ENCODE measurements around the gene HLTF. TPM values are rescaled to one million over a fixed set of nuclear protein-coding genes. Genes with fewer than 3 reads are reported as not detected.

Gene HLTF
- 24.6 TPM for polyA plus RNA-seq

DNA sequence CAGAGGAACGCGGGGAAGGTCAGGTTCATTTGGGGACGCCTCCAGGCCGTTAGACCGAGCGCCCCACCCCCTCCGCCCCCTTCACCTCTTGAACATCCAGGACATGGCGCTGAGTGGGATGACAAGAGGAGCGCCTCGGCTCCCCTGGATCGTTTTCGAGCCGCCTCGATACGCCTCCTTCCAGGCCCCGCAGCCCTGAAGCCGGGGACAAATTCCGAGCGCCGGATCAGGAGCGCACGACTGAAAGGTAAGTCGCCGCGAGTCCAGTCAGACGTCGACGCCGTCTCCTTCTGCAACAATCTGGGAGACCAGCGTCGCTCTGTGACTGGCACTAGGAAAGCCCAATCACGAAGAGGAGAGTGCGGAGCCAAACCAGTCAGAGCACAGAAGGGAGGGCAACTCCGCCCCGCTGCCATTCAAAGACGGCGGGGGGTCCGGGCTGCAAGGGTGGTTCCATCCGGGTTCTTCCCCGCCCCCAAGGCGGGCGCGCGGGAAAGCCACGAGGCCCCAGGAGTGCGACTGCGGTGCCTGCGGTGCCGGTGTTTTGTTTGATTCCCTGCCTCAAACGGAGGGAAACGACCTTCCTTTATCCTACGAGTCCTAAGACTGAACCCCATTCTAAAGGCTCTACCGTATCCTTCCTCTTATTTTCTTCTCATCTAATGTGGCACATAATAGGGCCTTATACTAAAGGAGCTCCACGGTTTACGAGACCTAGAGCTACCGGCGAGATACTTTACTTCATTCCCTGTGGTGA is at the start of gene HLTF:
TSS of gene HLTF (minus strand) at position 302 of the 757 bp plus-strand sequence. CDS start at position 105, 197 bp downstream.
- Mint-ChIP-seq H3K9me3 (no peaks in the 10 kb centered on the region), H3K27me3 (no peaks in the 10 kb centered on the region), H3K4me1 (peaks cover 22 to 35% (median 25%) of the 10 kb centered on the region in 3 donors), H3K27ac (peak within 1 kb of the TSS; percentile 84 to 92 (median 84)), H3K36me3 (no peaks in the 10 kb centered on the region), H3K4me3 (peak within 1 kb of the TSS; percentile 97 to 100 (median 98))

DNA sequence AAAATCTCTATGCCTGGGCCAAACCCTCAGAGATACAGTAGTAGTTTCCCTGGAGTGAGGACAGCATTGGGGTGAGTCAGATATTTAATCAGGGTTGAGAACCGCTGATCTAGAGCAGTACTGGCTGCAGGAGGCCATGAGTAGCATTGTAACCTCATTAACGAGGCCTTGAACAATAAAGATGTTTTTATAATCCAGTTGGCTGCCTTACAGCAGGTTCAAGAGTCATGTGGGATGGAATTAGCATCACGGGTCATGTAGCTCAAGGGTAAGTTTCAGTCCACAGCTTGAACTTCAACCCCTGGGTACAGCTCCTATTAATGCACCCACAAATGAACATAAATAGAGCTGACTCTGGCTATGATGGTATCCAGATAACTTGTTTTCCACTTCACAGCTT is 48.2 kb upstream of the HLTF start:
- Mint-ChIP-seq H3K27me3 (no peaks in the 10 kb centered on the region), H3K27ac (peak overlapping the region in 1 of 3 donors; percentile 36), H3K4me1 (peaks cover 38 to 59% (median 51%) of the 10 kb centered on the region in 3 donors)

DNA sequence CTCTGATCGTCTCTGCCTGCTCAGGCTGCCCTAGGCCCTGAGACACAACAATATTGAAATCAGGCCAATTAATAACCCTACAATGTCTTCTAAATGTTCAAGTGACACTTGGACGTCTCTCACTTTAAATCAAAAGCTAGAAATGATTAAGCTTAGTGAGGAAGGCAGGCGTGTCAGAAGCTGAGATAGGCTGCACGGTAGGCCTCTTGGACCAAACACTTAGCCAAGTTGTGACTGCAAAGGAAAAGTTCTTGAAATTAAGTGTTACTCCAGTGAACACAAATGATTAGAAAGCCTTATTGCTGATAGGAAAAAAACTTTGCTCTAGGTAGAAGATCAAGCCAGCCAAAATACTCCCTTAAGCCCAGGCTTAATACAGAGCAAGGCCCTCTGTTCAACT is 45.3 kb upstream of the HLTF start:
- H3K4me3 Mint-ChIP-seq: peak overlapping the region; percentile 97 to 99 (median 97)

More for the DNA sequence above, 48.2 kb upstream of the HLTF start:
- Mint-ChIP-seq H3K9me3 (no peaks in the 10 kb centered on the region), H3K36me3 (no peaks in the 10 kb centered on the region), H3K4me3 (peak overlapping the region in 1 of 4 donors; percentile 47)

GRCh38 chr3:149129326-149130205 is 43.2 kb upstream of the HLTF start, which contains the start of gene HPS3:
Gene HPS3 (plus strand): TSS chr3:149129638. CDS start chr3:149129724, 86 bp downstream.
- no peaks in the 10 kb centered on the region for H3K9me3 Mint-ChIP-seq
- no peaks in the 10 kb centered on the region for H3K36me3 Mint-ChIP-seq
- peak within 1 kb of the TSS; percentile 97 to 99 (median 97) for H3K4me3 Mint-ChIP-seq
- peak within 1 kb of the TSS; percentile 92 to 99 (median 97) for H3K27ac Mint-ChIP-seq
- no peaks in the 10 kb centered on the region for H3K27me3 Mint-ChIP-seq
- H3K4me1 Mint-ChIP-seq: peaks cover 27 to 44% (median 42%) of the 10 kb centered on the region in 3 donors

More for the DNA sequence above, 45.3 kb upstream of the HLTF start:
- Mint-ChIP-seq H3K36me3 (no peaks in the 10 kb centered on the region), H3K27me3 (no peaks in the 10 kb centered on the region), H3K27ac (peak overlapping the region; percentile 21 to 92 (median 21)), H3K9me3 (no peaks in the 10 kb centered on the region), H3K4me1 (peaks cover 34 to 55% (median 49%) of the 10 kb centered on the region in 3 donors)

GRCh38 chr3:149128821-149129220 is 42.5 kb upstream of the HLTF start:
- H3K27ac Mint-ChIP-seq: peak overlapping the region; percentile 92 to 99 (median 97)
- no peaks in the 10 kb centered on the region for H3K27me3 Mint-ChIP-seq
- no peaks in the 10 kb centered on the region for H3K36me3 Mint-ChIP-seq
- no peaks in the 10 kb centered on the region for H3K9me3 Mint-ChIP-seq
- H3K4me1 Mint-ChIP-seq: peaks cover 27 to 42% (median 41%) of the 10 kb centered on the region in 3 donors
- H3K4me3 Mint-ChIP-seq: peak overlapping the region; percentile 97 to 99 (median 97)

DNA sequence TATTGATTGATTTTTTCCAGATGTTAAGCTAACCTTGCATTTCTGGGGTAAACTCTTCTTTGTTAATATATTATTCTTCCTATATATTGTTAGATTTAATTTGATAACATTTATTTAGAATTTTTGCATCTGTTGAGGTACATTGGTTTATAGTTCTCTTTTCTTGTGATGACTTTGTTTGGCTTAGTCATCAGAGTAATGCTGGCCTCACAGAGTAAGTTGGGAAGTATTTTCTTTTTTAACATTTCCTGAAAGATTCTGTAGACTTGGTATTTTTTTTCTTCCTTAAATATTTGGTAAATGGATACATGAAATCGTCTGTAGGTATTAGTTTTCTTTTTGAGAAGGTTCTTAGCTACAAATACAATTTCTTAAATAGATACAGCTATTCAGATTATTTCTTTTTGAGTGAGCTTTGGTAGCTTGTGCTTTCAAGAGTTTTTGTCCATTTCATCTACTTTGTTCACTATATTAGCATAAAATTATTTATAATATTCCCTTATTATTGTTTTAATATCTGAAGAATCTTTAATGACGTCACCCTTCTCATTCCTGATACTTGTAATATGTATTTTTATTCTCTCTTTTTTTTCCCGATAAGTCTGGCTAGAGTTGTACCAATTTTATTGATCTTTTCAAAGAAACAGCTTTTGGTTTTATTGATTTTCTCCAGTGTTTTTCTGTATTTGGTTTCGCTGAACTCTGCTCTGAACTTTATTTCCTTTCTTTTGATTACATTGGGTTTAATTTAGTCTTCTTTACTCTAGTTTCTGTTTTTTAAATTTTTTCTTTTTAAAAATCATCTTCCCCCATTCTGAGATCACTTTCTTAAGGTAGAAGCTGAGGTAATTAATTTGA is 36.6 kb upstream of the HLTF start:
- no peaks in the 10 kb centered on the region for H3K9me3 Mint-ChIP-seq
- H3K4me1 Mint-ChIP-seq: peaks cover 5 to 6% (median 5%) of the 10 kb centered on the region in 3 donors
- no peaks in the 10 kb centered on the region for H3K27me3 Mint-ChIP-seq
- H3K27ac Mint-ChIP-seq: no peak overlapping the region
- no peak overlapping the region for H3K4me3 Mint-ChIP-seq
- H3K36me3 Mint-ChIP-seq: no peaks in the 10 kb centered on the region

GRCh38 chr3:149120051-149120972 is 34.0 kb upstream of the HLTF start:
- peaks cover 2% of the 10 kb centered on the region for H3K36me3 Mint-ChIP-seq
- H3K9me3 Mint-ChIP-seq: no peaks in the 10 kb centered on the region
- peak overlapping the region in 1 of 3 donors; percentile 31 for H3K27ac Mint-ChIP-seq
- H3K4me1 Mint-ChIP-seq: peaks cover 5 to 6% (median 5%) of the 10 kb centered on the region in 3 donors
- no peaks in the 10 kb centered on the region for H3K27me3 Mint-ChIP-seq
- peak overlapping the region in 1 of 4 donors; percentile 27 for H3K4me3 Mint-ChIP-seq

GRCh38 chr3:149119466-149119865 is 33.1 kb upstream of the HLTF start:
- Mint-ChIP-seq H3K36me3 (peaks cover 2% of the 10 kb centered on the region), H3K4me1 (peaks cover 5% of the 10 kb centered on the region in 3 donors), H3K9me3 (no peaks in the 10 kb centered on the region), H3K27ac (no peak overlapping the region), H3K27me3 (no peaks in the 10 kb centered on the region), H3K4me3 (no peak overlapping the region)

- Mint-ChIP-seq H3K27me3 (no peaks in the 10 kb centered on the region), H3K9me3 (no peaks in the 10 kb centered on the region), H3K4me1 (peaks cover 5% of the 10 kb centered on the region in 3 donors), H3K36me3 (peaks cover 3% of the 10 kb centered on the region), H3K4me3 (no peak overlapping the region), H3K27ac (no peak overlapping the region)
Measured at GRCh38 chr3:149118724-149119123, 32.4 kb upstream of the HLTF start.

DNA sequence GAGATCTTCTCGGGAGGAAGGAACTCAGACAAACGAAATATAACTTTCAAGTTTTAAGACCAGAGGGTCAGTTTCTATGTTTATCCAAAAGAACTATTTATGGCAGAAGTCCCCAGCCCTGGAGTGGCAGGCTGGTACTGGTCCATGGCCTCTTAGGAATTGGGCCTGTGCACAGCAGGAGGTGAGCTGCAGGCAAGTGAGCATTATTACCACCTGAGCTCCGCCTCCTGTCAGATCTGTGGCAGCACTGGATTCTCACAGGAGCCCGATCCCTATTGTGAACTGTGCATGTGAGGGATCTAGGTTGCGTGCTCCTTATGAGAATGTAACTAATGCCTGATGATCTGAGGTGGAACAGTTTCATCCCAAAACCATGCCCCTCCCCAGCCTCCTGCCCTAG is 28.8 kb upstream of the HLTF start:
- H3K27ac Mint-ChIP-seq: no peak overlapping the region
- no peaks in the 10 kb centered on the region for H3K4me1 Mint-ChIP-seq
- peaks cover 3% of the 10 kb centered on the region for H3K36me3 Mint-ChIP-seq
- H3K27me3 Mint-ChIP-seq: peaks cover 4% of the 10 kb centered on the region
- no peak overlapping the region for H3K4me3 Mint-ChIP-seq
- H3K9me3 Mint-ChIP-seq: peaks cover 2 to 4% (median 2%) of the 10 kb centered on the region in 3 donors

GRCh38 chr3:149114458-149114857 is 28.1 kb upstream of the HLTF start:
- no peaks in the 10 kb centered on the region for H3K4me1 Mint-ChIP-seq
- H3K36me3 Mint-ChIP-seq: peaks cover 3% of the 10 kb centered on the region
- H3K4me3 Mint-ChIP-seq: no peak overlapping the region
- H3K27ac Mint-ChIP-seq: no peak overlapping the region
- peaks cover 2 to 7% (median 3%) of the 10 kb centered on the region in 3 donors for H3K9me3 Mint-ChIP-seq
- peaks cover 4% of the 10 kb centered on the region for H3K27me3 Mint-ChIP-seq

DNA sequence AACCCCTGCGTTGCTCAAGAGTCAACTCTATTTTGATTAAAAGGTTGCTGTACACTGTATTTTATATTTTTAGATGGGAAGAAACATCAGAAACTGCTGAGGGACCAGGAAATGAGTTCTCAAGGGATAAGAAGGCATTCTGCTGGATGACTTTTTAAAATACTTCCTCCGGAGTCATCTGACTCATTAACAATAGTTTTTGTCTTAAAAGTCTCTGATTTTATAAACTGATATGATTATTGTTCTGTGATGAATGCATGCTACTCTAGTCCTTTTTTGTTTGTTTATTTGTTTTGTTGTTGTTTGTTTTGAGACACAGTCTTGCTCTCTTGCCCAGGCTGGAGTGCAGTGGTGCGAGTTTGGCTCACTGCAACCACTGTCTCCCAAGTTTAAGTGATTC is 18.2 kb upstream of the HLTF start:
- no peak overlapping the region for H3K4me3 Mint-ChIP-seq
- H3K9me3 Mint-ChIP-seq: peaks cover 0 to 16% (median 0%) of the 10 kb centered on the region in 3 donors
- H3K4me1 Mint-ChIP-seq: no peaks in the 10 kb centered on the region
- peaks cover 5% of the 10 kb centered on the region for H3K36me3 Mint-ChIP-seq
- no peaks in the 10 kb centered on the region for H3K27me3 Mint-ChIP-seq
- no peak overlapping the region for H3K27ac Mint-ChIP-seq

DNA sequence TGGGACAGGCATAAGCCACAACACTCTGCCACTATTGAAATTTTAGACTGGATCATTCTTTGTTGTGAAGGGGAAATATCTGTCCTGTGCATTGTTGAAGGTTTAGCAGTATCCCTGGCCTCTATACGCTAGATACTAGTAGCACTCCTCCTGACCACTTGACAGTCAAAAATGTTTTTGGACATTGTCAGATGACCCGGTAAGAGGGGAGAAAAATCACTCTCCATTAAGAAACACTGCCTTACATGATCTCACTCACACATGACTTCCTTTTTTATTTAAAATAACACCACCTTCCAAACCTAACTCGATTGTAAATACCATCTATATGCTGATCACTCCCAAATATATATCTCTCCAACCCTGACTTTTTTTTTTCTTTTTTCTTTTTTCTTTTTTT is 15.3 kb upstream of the HLTF start:
- H3K9me3 Mint-ChIP-seq: peaks cover 0 to 15% (median 0%) of the 10 kb centered on the region in 3 donors
- no peak overlapping the region for H3K27ac Mint-ChIP-seq
- no peaks in the 10 kb centered on the region for H3K4me1 Mint-ChIP-seq
- H3K36me3 Mint-ChIP-seq: peaks cover 5% of the 10 kb centered on the region
- no peaks in the 10 kb centered on the region for H3K27me3 Mint-ChIP-seq
- H3K4me3 Mint-ChIP-seq: no peak overlapping the region

Measured in IgD-negative memory B cell (primary cell).